Hepatocyte (in vitro differentiated cells): ENCODE measurements around the gene ZBTB26.

Experiments
- EZH2 ChIP-seq: fragments of 200-600 bp; sonication (generic); IDR thresholded peaks from 2 replicates; pipeline ENCODE4 v1.6.1; 2016; ENCODE audit warnings: antibody characterized with exemption, mild to moderate bottlenecking, borderline replicate concordance
- TF ChIP-seq, protein P1 (sequence below): fragments of 200-600 bp; sonication (generic); IDR thresholded peaks from 2 replicates; pipeline ENCODE4 v1.5.1; 2016; ENCODE audit warnings: antibody characterized with exemption, mild to moderate bottlenecking; ENCODE audit not compliant: poor library complexity

DNA sequence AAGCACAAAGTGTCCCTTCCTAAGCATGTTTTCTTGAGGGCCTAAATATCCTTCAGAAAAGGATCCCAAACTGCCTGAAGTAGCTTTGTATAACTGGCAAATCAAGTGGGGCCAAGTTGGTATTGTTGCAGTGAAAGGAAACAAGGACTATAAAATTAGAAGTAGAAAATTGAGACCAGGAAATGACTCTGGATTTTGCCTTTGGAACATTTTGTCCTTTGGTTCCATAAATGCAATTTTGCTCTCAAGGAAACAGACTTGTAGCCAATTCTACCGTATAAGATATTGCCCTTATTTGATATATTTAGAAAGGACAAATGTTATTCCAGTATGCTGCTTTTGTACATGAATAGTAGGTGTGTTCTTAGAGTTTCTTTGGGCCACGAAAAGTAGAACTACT lies 43.9 kb upstream of the ZBTB26 start:
- no peak for TF ChIP-seq EZH2
- TF ChIP-seq, protein P1, sequence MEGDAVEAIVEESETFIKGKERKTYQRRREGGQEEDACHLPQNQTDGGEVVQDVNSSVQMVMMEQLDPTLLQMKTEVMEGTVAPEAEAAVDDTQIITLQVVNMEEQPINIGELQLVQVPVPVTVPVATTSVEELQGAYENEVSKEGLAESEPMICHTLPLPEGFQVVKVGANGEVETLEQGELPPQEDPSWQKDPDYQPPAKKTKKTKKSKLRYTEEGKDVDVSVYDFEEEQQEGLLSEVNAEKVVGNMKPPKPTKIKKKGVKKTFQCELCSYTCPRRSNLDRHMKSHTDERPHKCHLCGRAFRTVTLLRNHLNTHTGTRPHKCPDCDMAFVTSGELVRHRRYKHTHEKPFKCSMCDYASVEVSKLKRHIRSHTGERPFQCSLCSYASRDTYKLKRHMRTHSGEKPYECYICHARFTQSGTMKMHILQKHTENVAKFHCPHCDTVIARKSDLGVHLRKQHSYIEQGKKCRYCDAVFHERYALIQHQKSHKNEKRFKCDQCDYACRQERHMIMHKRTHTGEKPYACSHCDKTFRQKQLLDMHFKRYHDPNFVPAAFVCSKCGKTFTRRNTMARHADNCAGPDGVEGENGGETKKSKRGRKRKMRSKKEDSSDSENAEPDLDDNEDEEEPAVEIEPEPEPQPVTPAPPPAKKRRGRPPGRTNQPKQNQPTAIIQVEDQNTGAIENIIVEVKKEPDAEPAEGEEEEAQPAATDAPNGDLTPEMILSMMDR = no peak
